Measurements from ENCODE around the gene DNAH17. TPM values are rescaled to one million over a fixed set of nuclear protein-coding genes. Genes with fewer than 3 reads are reported as not detected.

The DNAH17 gene
- total and polyA plus RNA-seq, 2 donors (not counting 3 experiments of a cell fraction or from before 2014, with no cell fraction given) = not detected

DNA sequence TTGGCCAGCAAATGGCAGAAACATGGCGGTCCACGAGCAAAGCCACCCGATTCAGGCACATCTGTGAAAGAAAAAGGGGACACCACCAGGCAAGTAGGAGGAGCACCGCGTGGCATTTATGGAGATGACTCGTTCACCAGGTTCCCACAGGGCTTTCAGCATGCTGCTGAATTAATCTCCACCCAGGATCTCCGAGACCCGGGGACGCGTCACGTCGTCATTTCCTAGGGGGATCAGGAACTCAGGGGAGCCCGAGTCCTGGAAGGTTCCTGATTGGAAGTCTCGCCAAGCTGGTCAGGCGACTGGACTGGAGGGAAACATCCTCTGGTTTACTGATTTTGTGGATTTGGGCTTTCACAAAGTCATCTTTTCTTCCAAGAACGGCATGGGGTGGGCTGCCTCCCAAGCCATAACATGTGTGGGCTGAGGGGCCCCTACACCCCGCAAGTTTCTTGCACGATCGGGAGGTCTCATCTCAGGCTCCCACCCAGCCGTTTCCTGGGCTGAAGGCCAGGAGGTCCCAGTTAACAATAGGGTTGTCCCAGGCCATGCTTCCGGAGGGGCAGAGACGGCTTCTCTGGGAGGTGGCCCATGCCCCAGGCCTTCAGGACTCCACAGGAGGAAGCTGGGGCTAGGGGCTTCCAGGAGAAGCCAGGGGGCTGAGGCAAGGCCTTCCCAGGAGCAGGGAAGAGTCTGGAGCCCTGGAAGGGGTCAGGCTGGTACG, 645 bp downstream of the DNAH17 start:
- POLR2A ChIA-PET = no interaction called here
- Histone ChIP-seq H3K36me3 (ENCODE audit: control insufficient read depth in 2 of 2, extremely low read depth in 1 of 2, insufficient read depth in 2 of 2, low read length in 2 of 2) (no peaks in the 10 kb centered on the region), H3K4me2 (ENCODE audit: insufficient read depth, low read length) (no peak overlapping the region), H3K9me1 (replicated peaks; ENCODE audit: control insufficient read depth, extremely low read depth, insufficient read depth, low read length) (no peaks in the 10 kb centered on the region), H3K9me3 (replicated peaks; ENCODE audit: control insufficient read depth, insufficient read depth, low read length) (no peaks in the 10 kb centered on the region), H3K27me3 (ENCODE audit: control insufficient read depth in 2 of 2, insufficient read depth in 2 of 2, low read length in 2 of 2) (peaks cover 0 to 1% of the 10 kb centered on the region in 2 experiments), H3K9ac (replicated peaks; ENCODE audit: extremely low read depth, insufficient read depth, low read length) (no peak overlapping the region), H3K4me1 (ENCODE audit: control insufficient read depth, extremely low read depth, insufficient read depth, low read length) (no peaks in the 10 kb centered on the region), H3K27ac (ENCODE audit: insufficient read depth, low read depth, low read length) (no peak overlapping the region), H3K4me3 (replicated peaks in 1 of 3; ENCODE audit: insufficient read depth in 1 of 3, low read depth in 1 of 3, low read length in 3 of 3) (no peak overlapping the region), H2AFZ (ENCODE audit: low read depth, low read length) (no peak overlapping the region), H4K20me1 (replicated peaks; ENCODE audit: control insufficient read depth, extremely low read depth, insufficient read depth, low read length) (no peaks in the 10 kb centered on the region), H3K79me2 (ENCODE audit: control insufficient read depth, insufficient read depth, low read length) (no peaks in the 10 kb centered on the region)
- BruUV-seq (replicated peaks) = no TSS peak
- intact Hi-C loops (cut with micrococcal nuclease) (no loop called here), dilution Hi-C loops (cut with MboI; ENCODE audit: extremely low pct_ligation_motif_present, low sequenced_read_pairs) (no loop called here)
- TF ChIP-seq POLR2A (IDR thresholded peaks at IDR 0.05; ENCODE audit: low read depth, low read length) (no peak), FOS (IDR thresholded peaks at IDR 0.05; ENCODE audit: borderline replicate concordance, insufficient read depth, low read length) (no peak), EZH2 (IDR thresholded peaks at IDR 0.05; ENCODE audit: borderline replicate concordance, low read depth, low read length, severe bottlenecking) (no peak), JUN (IDR thresholded peaks at IDR 0.05; ENCODE audit: borderline replicate concordance, insufficient read depth, insufficient read length, low read depth) (no peak), POLR2AphosphoS5 (IDR thresholded peaks at IDR 0.05; ENCODE audit: insufficient read depth, low read depth, low read length) (no peak), MYC (IDR thresholded peaks at IDR 0.05; ENCODE audit: low read depth, low read length) (no peak), GATA2 (IDR thresholded peaks at IDR 0.05; ENCODE audit: insufficient read depth, insufficient read length, low read depth, low read length) (no peak), CTCF (IDR thresholded peaks at IDR 0.05; ENCODE audit: extremely low read depth in 1 of 2, insufficient read depth in 1 of 2, low read depth in 1 of 2, low read length in 2 of 2) (no peak)
- TF ChIP-seq, protein P1, sequence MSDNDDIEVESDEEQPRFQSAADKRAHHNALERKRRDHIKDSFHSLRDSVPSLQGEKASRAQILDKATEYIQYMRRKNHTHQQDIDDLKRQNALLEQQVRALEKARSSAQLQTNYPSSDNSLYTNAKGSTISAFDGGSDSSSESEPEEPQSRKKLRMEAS (IDR thresholded peaks at IDR 0.05; ENCODE audit: insufficient read depth, insufficient read length) = no peak
- CTCF ChIA-PET = interaction anchor here (1.4 kb wide), 1 partner anchor 72 kb away, joined by 3 read pairs; no protein-coding TSS in a partner anchor
- FAIRE-seq (no peak), DNase-seq (ENCODE audit: low read depth, low spot score) (no peak)

All from endothelial cell of umbilical vein (primary cell).